H1 (cell line): ENCODE measurements around the gene COPZ1. TPM values are rescaled to one million over a fixed set of nuclear protein-coding genes. Genes with fewer than 3 reads are reported as not detected.

Experiments used
- CTCF ChIA-PET: fragments of 300-600 bp; sonication (Branson Sonifier 250); formaldehyde crosslinking; loops from one replicate; lab custom pipeline; 2021; ENCODE audit not compliant: partially characterized antibody; lab: Charles Lee
- POLR2A ChIA-PET: fragments of 300-600 bp; sonication (Branson Sonifier 250); formaldehyde crosslinking; loops from one replicate; lab custom pipeline; 2021; ENCODE audit warnings: inconsistent platforms; ENCODE audit not compliant: partially characterized antibody; lab: Charles Lee
- DNase-seq, 2 experiments: peaks; one replicate each; pipeline versions ENCODE4 v3.0.0 to v3.0.0-alpha.2; 2010 to 2022; ENCODE audit warnings: low spot score in 2 of 2, low read depth in 1 of 2, mixed read lengths in 1 of 2
- FAIRE-seq: peaks from 2 replicates; lab custom pipeline; 2011; peaks lifted over from hg19 to GRCh38; lab: Jason Lieb, UNC
- H2AFZ ChIP-seq: 2 replicates; pipeline ENCODE4 v1.8.1; 2012; ENCODE audit warnings: low read length, inconsistent platforms
- H2AK5ac ChIP-seq: 2 replicates; pipeline ENCODE4 v1.6.1; 2013; ENCODE audit warnings: low read depth, low read length
- H2BK120ac ChIP-seq: replicated peaks from 2 replicates; pipeline ENCODE3; 2013; ENCODE audit warnings: low read depth, low read length, inconsistent platforms
- H2BK12ac ChIP-seq: 2 replicates; pipeline ENCODE4 v1.6.1; 2013; ENCODE audit warnings: low read depth, low read length
- H2BK15ac ChIP-seq: 2 replicates; pipeline ENCODE4 v1.6.1; 2013; ENCODE audit warnings: low read length
- H2BK20ac ChIP-seq: 2 replicates; pipeline ENCODE4 v1.6.1; 2013; ENCODE audit warnings: low read length
- H2BK5ac ChIP-seq: 2 replicates; pipeline ENCODE4 v1.6.1; 2013; ENCODE audit warnings: low read depth, low read length
- H3K14ac ChIP-seq: 2 replicates; pipeline ENCODE4 v1.6.1; 2013; ENCODE audit warnings: inconsistent platforms; ENCODE audit not compliant: insufficient read length
- H3K18ac ChIP-seq: 2 replicates; pipeline ENCODE4 v1.6.1; 2013; ENCODE audit warnings: low read length; ENCODE audit errors: extremely low read depth
- H3K23ac ChIP-seq: 2 replicates; pipeline ENCODE4 v1.6.1; 2013; ENCODE audit warnings: inconsistent platforms; ENCODE audit not compliant: insufficient read length
- H3K23me2 ChIP-seq: 2 replicates; pipeline ENCODE4 v1.6.1; 2013; ENCODE audit warnings: low read depth, low read length
- H3K27ac ChIP-seq: 2 replicates; pipeline ENCODE4 v1.6.1; 2011; ENCODE audit warnings: low read depth, low read length, inconsistent platforms
- H3K27me3 ChIP-seq, 4 experiments: replicated peaks in 1 of 4; 1 replicate in 1 of 4; 2 replicates in 3 of 4; pipeline versions ENCODE4 v1.6.1 to v1.8.1; 2011 to 2013; ENCODE audit warnings: low read length in 3 of 4, mild to moderate bottlenecking in 3 of 4, inconsistent platforms in 2 of 4, mixed read lengths in 2 of 4, moderate library complexity in 1 of 4; ENCODE audit not compliant: control insufficient read depth in 3 of 4, insufficient read depth in 3 of 4; ENCODE audit errors: extremely low read depth in 1 of 4
- H3K36me3 ChIP-seq, 4 experiments: 2 replicates each; pipeline versions ENCODE4 v1.6.1 to v1.8.1; 2011 to 2013; ENCODE audit warnings: mild to moderate bottlenecking in 4 of 4, low read length in 3 of 4, moderate library complexity in 2 of 4, control low read depth in 1 of 4, inconsistent platforms in 1 of 4; ENCODE audit not compliant: insufficient read depth in 4 of 4, control insufficient read depth in 2 of 4
- H3K4ac ChIP-seq: replicated peaks from 2 replicates; pipeline ENCODE3; 2013; ENCODE audit warnings: low read length, low read depth, mixed read lengths, inconsistent platforms; ENCODE audit not compliant: insufficient read length
- H3K4me1 ChIP-seq, 4 experiments: replicated peaks in 1 of 4; 1 replicate in 1 of 4; 2 replicates in 3 of 4; pipeline versions ENCODE4 v1.6.1 to v1.8.1; 2011 to 2013; ENCODE audit warnings: low read length in 3 of 4, inconsistent platforms in 2 of 4, mixed read lengths in 1 of 4; ENCODE audit not compliant: insufficient read depth in 4 of 4, control insufficient read depth in 3 of 4
- H3K4me2 ChIP-seq, 2 experiments: 2 replicates each; pipeline versions ENCODE4 v1.6.1 to v1.8.1; 2011 to 2013; ENCODE audit warnings: low read depth in 2 of 2, low read length in 2 of 2, control low read depth in 1 of 2, inconsistent platforms in 1 of 2, mild to moderate bottlenecking in 1 of 2; ENCODE audit not compliant: insufficient read depth in 1 of 2
- H3K4me3 ChIP-seq, 4 experiments: fragments of 200-600, 300-600 bp in 1 of 4; sonication (generic), shearing (Covaris generic), sonication (Bioruptor Twin) in 1 of 4; 2 replicates each; pipeline versions ENCODE4 v1.5.1 to v1.8.1; 2011 to 2016; ENCODE audit warnings: low read length in 4 of 4, low read depth in 3 of 4, control low read depth in 2 of 4, inconsistent platforms in 2 of 4, mild to moderate bottlenecking in 2 of 4, mixed read lengths in 1 of 4, moderate library complexity in 1 of 4; ENCODE audit not compliant: insufficient read depth in 2 of 4; ENCODE audit errors: extremely low read depth in 1 of 4
- H3K56ac ChIP-seq: replicated peaks from 2 replicates; pipeline ENCODE3; 2013; ENCODE audit warnings: low read depth, mild to moderate bottlenecking, mixed read lengths, low read length, inconsistent platforms; ENCODE audit not compliant: insufficient read length
- H3K79me1 ChIP-seq: 2 replicates; pipeline ENCODE4 v1.6.1; 2013; ENCODE audit warnings: low read depth, low read length, control low read depth
- H3K79me2 ChIP-seq, 2 experiments: 2 replicates each; pipeline versions ENCODE4 v1.6.1 to v1.8.1; 2012 to 2013; ENCODE audit warnings: low read length in 2 of 2, mild to moderate bottlenecking in 2 of 2, inconsistent platforms in 1 of 2; ENCODE audit not compliant: insufficient read depth in 2 of 2, control insufficient read depth in 1 of 2
- H3K9ac ChIP-seq, 4 experiments: replicated peaks in 1 of 4; 1 replicate in 1 of 4; 2 replicates in 3 of 4; pipeline versions ENCODE4 v1.6.1 to v1.8.1; 2011 to 2013; ENCODE audit warnings: low read depth in 3 of 4, low read length in 3 of 4, control low read depth in 2 of 4, mild to moderate bottlenecking in 2 of 4, moderate library complexity in 2 of 4, inconsistent platforms in 1 of 4; ENCODE audit errors: extremely low read depth in 1 of 4
- H3K9me3 ChIP-seq, 2 experiments: 2 replicates each; pipeline versions ENCODE4 v1.6.1 to v1.8.1; 2012 to 2013; ENCODE audit warnings: mild to moderate bottlenecking in 2 of 2, moderate library complexity in 2 of 2, control low read depth in 1 of 2, inconsistent platforms in 1 of 2, low read depth in 1 of 2, low read length in 1 of 2, mixed read lengths in 1 of 2; ENCODE audit not compliant: insufficient read depth in 2 of 2
- H4K20me1 ChIP-seq, 2 experiments: replicated peaks in 1 of 2; 2 replicates each; pipeline versions ENCODE3 to v1.8.1; 2011 to 2013; ENCODE audit warnings: inconsistent platforms in 2 of 2, low read length in 2 of 2, mild to moderate bottlenecking in 1 of 2; ENCODE audit not compliant: insufficient read depth in 2 of 2, control insufficient read depth in 1 of 2
- H4K5ac ChIP-seq: 2 replicates; pipeline ENCODE4 v1.6.1; 2013; ENCODE audit warnings: low read length, low read depth, mixed read lengths, inconsistent platforms; ENCODE audit not compliant: insufficient read length
- H4K8ac ChIP-seq: 2 replicates; pipeline ENCODE4 v1.8.0; 2013; ENCODE audit warnings: mild to moderate bottlenecking, moderate library complexity, low read length, inconsistent platforms; ENCODE audit not compliant: insufficient read depth; ENCODE audit errors: extremely low read depth
- H4K91ac ChIP-seq: replicated peaks from 2 replicates; pipeline ENCODE3; 2013; ENCODE audit warnings: low read length, mixed read lengths, inconsistent platforms; ENCODE audit not compliant: insufficient read length
- GABPA ChIP-seq: IDR thresholded peaks from 2 replicates; pipeline ENCODE4 v1.6.1; 2011; ENCODE audit warnings: mild to moderate bottlenecking, low read length, moderate library complexity, borderline replicate concordance; ENCODE audit not compliant: insufficient read depth
- JUND ChIP-seq: IDR thresholded peaks from 2 replicates; pipeline ENCODE4 v1.6.1; 2011; ENCODE audit warnings: mild to moderate bottlenecking, improper control_type of control experiment, low read length
- NANOG ChIP-seq: IDR thresholded peaks from 2 replicates; pipeline ENCODE4 v1.6.1; 2011; ENCODE audit warnings: low read length, low read depth, mild to moderate bottlenecking, inconsistent platforms; ENCODE audit not compliant: insufficient read depth, poor library complexity, severe bottlenecking
- PHF8 ChIP-seq: fragments of 200-600 bp; sonication (generic); conservative IDR thresholded peaks from 2 replicates; pipeline ENCODE4 v1.7.1; 2012; ENCODE audit warnings: low read depth, mild to moderate bottlenecking, inconsistent platforms, low read length, moderate library complexity
- SP4 ChIP-seq: IDR thresholded peaks from 2 replicates; pipeline ENCODE4 v1.6.1; 2012; ENCODE audit warnings: low read length, inconsistent platforms
- SUZ12 ChIP-seq: fragments of 200-600 bp; sonication (generic); IDR thresholded peaks from 2 replicates; pipeline ENCODE4 v1.6.1; 2012; ENCODE audit warnings: mild to moderate bottlenecking, inconsistent platforms, low read length, moderate library complexity, mixed read lengths
- WGBS, 2 experiments: shearing (Covaris generic) in 1 of 2; methylation state at CpG; one replicate each; pipeline versions ENCODE4 v1.1.6 to v1.1.7; 2013 to 2015; ENCODE audit warnings: low lambda C conversion rate in 2 of 2, mixed read lengths in 2 of 2, inconsistent platforms in 1 of 2, low coverage in 1 of 2, missing lambda C conversion rate in 1 of 2; ENCODE audit not compliant: insufficient replicate concordance in 2 of 2, insufficient coverage in 1 of 2, insufficient read length in 1 of 2; ENCODE audit errors: extremely low coverage in 1 of 2, missing lambda C conversion rate in 1 of 2; 5-methylcytosine and 5-hydroxymethylcytosine counted together
- polyA plus RNA-seq, 7 experiments: library from polyadenylated mRNA; depleted of rRNA in 3 of 7; stranded (reverse) in 5 of 7; unstranded in 2 of 7; fragments of >200 nt in 5 of 7; fragments of 200-250 nt in 2 of 7; gene quantifications; 1 replicate in 5 of 7; 2 replicates in 1 of 7; 4 replicates in 1 of 7; pipeline versions ENCODE4 v1.2.1 to v1.2.3, GENCODE V29; 2011 to 2013; ENCODE audit warnings: missing spikeins in 2 of 7, mixed read lengths in 2 of 7
- total RNA-seq: library from RNA; stranded (reverse); fragmentation: NEBNext Ultra II Directional; extraction: Animal tissue kit (Norgen Biotek cat#: 25700); gene quantifications from 2 replicates; pipeline ENCODE4 v1.2.1, GENCODE V29; 2021

Gene COPZ1
- total and polyA plus RNA-seq, 2 of the 8 experiments (the other 6 are each of a cell fraction or from before 2014, with no cell fraction given) = 103 to 133 TPM

DNA sequence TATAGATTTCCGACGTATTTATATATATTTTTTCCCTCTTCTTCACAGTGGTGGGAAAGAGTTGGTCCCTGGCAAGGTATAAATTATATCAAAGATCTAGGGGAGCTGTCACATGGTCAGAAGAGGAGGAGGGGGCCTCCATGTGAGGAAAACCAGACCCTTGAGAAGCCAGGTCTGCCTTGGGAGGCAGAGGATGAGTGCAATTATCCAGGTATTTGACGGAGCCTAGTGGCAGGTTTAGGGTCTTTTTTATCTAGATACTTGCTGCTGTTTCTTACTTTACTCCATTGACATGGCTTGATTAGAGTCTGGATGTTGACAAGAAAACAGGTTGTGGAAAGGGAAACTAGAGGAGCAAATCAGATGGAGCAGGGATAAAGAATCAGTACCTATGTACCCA is 5.5 kb downstream of the COPZ1 start:
- Histone ChIP-seq H4K8ac (no peak overlapping the region), H4K20me1 (peaks cover 0 to 3% of the 10 kb centered on the region in 2 experiments), H4K91ac (no peak overlapping the region), H2AK5ac (no peak overlapping the region), H3K27ac (no peak overlapping the region), H3K23ac (no peak overlapping the region), H3K79me1 (peaks cover under 1% of the 10 kb centered on the region; the same call in 1 of the 2 replicates), H3K4me1 (peaks cover 0 to 9% (median 3%) of the 10 kb centered on the region in 4 experiments; a peak in 2 of 7 replicates), H3K4ac (no peak overlapping the region), H2BK20ac (no peak overlapping the region), H3K56ac (no peak overlapping the region), H4K5ac (no peak overlapping the region), H3K27me3 (no peaks in the 10 kb centered on the region), H3K79me2 (peaks cover 0 to 2% of the 10 kb centered on the region in 2 experiments; a peak in 2 of 4 replicates), H3K9me3 (no peaks in the 10 kb centered on the region), H3K4me3 (no peak overlapping the region), H3K14ac (no peak overlapping the region), H2AFZ (no peak overlapping the region), H3K4me2 (no peak overlapping the region), H2BK15ac (no peak overlapping the region), H2BK12ac (no peak overlapping the region), H2BK5ac (no peak overlapping the region), H2BK120ac (no peak overlapping the region), H3K9ac (no peak overlapping the region), H3K23me2 (peaks cover under 1% of the 10 kb centered on the region; the same call in 1 of the 2 replicates), H3K36me3 (no peaks in the 10 kb centered on the region; a peak in 1 of 8 replicates), H3K18ac (no peak overlapping the region)
- TF ChIP-seq SUZ12 (no peak), NANOG (no peak), JUND (no peak), SP4 (no peak), GABPA (no peak), PHF8 (no peak)
- no peak for FAIRE-seq
- CTCF ChIA-PET = interaction anchor here (1.0 to 34.6 kb wide), 10 partner anchors 11 to 101 kb away, joined by 3 to 618 read pairs (median 6); partner anchors contain the start of gene NFE2
- POLR2A ChIA-PET = interaction anchor here (1.0 to 16.2 kb wide), 6 partner anchors 10 to 76 kb away, joined by 3 to 166 read pairs (median 79); partner anchors contain the start of genes CBX5 and HNRNPA1
- WGBS, 2 experiments = 100% methylated on average over 3 of the region's 3 CpGs; no CpG with 5 or more reads in 1 of the 2 experiments
- DNase-seq = no peak
